Activated naive CD4-positive, alpha-beta T cell treated with Interleukin-2 at 50 U/mL for 16 hours (primary cell): ENCODE data around the gene KCND2.

ENCODE experiments used
- DNase-seq: peaks from one replicate; pipeline ENCODE4 v3.0.0-alpha.2; 2020

KCND2 gene

DNA sequence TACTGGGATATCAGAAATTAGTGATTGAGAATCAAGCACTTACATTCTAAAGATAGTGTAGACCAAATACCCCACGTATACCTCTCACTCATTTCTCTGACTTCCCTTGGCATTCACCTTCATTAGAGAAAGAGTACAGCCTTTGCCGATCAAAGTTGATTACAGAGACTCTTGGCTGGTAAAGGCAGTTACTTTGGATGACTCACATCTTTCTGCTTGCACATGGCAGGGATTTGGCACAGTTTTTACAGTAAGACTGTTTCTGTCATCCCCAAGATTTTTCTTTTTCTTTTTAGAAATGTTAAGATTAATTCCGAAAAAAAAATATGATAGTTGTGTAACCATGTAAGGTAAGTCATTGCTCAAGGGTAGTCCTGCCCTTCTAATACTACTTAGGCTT lies 442.0 kb downstream of the KCND2 start:
- DNase-seq, result no peak

DNA sequence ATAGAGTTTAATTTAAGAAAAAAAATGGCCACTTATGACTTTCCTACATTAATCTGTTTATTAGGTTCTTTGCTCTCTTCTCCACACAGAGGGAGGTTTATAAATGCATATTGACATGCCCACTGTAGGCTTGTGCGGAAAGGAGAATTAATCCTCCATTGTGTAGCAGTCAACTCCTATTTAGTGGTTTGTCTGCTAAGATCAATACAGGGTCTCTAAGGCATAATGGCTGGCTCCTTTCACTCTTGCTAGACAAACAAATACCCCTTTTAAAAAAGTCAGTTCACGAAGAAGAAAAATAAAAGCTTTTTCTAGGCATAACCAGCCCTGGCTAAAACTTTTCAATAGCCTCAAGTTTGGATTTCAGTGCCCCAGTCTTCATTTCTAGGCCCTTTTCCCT lies 443.3 kb downstream of the KCND2 start:
- no peak for DNase-seq

- DNase-seq, result no peak
Observed at GRCh38 chr7:120717166-120717565, 444.2 kb downstream of the KCND2 start.

GRCh38 chr7:120718361-120718760 lies 445.4 kb downstream of the KCND2 start:
- DNase-seq, result no peak

GRCh38 chr7:120720317-120720716 lies 447.3 kb downstream of the KCND2 start:
- DNase-seq, result no peak

DNA sequence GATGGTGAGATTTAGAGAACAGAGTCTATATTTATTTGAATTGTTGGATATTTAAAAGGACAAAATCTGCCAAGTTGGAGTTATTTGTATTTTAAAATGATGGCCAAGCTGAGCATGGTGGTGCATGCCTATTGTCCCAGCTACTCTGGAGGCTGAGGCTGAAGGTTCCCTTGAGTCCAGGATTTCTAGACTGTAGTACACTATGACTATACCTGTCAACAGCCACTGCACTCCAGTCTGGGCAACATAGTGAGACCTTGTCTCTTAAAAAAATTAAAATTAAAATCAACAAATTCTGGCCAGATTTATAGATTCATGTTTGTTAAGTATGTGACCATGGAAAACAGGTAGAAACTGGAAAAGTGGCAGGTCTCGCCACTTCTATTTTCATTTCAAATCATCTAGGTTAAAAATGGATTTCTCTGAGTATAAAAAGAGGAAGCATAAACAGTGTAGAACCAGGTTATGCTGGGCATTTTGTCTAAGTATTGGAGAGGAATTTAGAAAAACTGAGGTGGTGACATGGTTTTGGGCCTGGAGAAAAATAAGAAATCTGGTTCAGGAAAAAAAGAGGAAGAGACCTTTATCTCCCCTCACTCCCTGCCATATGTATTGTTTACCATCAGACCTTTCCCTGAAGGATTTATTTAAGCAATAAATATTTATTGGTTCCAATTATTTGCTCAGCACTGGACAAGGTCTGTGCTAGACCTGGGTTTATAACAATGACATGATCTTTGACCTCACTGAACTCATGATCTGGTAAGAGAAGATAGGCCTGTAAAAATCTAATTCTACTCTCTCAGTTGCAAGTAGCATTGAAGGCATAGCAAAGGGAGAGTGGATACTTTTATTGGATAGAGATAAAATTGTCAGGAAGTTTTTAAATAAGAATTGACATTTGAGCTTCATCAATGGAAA lies 450.8 kb downstream of the KCND2 start:
- DNase-seq, result no peak

DNA sequence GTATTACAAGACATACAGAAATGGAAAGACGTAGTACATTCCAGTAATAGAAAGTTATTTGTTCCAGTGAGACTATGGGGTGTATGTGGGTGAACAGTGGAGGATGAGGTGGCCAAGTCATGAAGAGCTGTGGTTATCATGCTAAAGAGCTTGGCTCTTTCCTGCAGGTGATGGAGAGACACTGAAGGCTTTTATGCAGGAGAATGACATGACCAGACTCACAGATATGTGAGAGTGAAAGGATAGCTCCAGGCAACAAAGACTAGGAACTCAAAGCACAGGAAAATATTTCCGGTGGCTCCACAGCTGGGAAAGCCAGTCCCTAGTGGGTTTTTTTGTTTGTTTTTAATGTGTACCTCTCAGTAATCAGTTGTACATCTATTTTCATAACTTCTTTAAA lies 451.5 kb downstream of the KCND2 start:
- DNase-seq, result no peak

GRCh38 chr7:120724955-120725354 lies 452.0 kb downstream of the KCND2 start:
- DNase-seq, result no peak

DNA sequence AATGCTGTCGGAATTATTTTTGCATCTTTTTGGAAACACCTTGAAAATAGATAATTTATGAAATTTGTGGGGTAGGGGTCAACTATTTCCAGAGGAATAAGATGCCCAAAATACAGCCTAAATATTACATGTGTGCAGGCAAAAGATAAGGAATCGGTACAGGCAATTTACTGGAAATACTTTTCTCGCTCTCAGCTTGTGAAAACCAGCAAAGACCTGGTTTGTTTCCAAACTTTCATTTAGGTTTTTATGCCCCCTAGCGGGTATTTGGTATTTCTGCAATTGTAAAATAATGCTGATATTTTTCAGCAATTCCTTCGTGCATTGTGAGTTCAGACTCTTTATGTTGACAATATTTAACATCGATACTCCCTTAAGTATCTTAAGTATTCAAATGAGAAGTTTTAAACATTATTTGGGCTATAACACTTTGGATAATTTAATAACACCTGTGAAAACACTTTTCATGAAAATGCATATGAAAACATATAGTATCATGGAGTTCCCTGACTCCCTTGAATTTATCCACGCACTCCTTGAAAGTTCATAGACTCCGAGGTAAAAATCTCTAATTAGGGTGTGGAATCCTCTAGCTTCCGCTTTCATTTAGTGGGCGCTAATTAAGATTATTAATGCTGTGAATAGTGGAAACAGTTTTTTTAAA lies 452.5 kb downstream of the KCND2 start:
- DNase-seq, result no peak

GRCh38 chr7:120729245-120729644 lies 456.3 kb downstream of the KCND2 start:
- no peak for DNase-seq

GRCh38 chr7:120731271-120731670 lies 458.3 kb downstream of the KCND2 start:
- DNase-seq, result no peak

DNA sequence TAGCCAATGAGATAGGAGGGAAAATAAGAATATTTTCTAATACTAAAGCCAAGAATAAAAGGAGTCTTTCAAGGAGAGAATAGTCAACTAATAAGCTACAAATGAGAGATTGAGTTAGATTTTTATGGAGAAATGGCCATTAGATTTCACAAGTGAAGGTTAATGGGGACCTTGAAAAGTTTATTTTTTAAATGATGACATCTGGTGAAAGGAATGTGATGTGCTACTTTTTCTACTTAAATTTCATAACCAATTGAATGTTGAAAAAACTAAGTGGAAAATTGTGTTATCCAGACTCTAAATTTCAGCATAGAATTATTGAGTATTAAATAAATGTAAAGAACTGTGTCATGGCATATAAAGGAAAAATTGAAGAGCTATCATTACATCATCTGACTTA lies 459.3 kb downstream of the KCND2 start:
- no peak for DNase-seq

GRCh38 chr7:120733143-120733542 lies 460.2 kb downstream of the KCND2 start:
- no peak for DNase-seq

DNA sequence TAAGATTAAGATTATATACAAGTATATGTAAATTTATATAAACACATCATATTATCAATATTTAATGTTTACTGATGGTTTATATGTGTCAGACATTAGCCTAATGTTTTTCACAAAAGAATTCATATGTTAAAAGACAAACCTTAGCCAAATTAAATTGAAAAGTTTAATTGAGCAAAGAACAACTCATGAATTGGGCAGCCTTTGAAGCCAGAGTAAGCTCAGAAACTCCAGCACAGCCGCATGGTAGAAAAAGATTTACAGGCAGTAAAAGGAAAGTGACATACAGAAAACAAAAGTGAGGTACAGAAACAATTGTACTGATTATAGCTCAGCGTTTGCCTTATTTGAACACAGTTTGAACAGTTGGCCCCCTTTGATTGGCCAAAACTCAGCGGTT lies 460.9 kb downstream of the KCND2 start:
- DNase-seq, result no peak

DNA sequence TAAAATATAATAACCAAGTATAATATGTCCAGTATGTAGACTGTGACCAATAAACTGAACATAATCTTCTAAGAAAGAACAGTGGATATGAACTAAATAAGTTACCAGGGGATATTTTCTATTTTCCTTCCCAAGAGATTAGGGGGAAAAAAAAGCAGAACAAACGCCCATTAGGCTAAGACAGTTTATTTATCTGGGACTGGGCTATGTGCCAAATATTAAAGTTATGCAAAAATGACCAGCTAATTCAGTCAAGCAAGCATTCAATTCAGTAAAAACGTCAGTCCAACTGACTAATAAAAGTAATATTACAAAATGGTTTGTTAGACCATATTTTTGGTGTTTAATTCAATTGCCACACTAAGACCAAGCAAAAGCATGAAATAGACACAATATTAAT lies 462.8 kb downstream of the KCND2 start:
- DNase-seq, result no peak

DNA sequence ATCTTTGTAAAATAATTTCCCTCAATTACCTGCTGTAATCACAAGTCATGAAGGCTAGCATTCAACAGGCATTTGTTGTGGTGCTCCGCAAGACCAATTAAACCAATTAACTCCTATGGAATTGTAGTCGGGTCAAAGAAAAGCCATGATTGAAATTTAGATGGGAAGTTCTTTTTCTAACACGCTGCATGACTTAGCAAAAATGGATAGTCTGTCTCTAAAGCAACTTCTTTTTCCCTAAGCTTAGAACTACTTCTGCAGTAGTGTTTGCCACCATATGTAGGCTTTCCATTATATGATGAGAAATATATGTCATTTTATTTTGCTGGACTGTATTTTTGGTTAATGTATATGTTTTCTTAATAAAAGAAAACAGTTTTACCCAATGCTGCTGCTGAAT lies 465.8 kb downstream of the KCND2 start:
- no peak for DNase-seq

DNA sequence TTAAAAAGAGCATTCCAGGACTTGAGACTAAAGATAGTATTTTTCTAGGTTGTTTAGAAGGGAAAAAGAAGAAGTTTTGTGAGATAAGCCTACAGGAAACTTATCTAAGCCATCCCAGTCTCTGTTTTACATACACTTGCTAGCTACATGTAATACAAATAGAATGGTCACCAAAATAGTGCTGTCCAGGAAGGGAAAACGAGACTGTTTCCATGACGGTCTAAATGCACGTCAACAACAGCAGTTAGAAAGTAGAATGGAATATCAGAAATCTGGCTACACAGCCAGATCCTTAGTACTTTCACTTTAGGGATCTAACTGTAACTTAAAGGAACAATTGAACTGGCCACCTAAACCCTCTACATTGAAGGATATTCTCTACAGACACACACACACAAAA lies 467.4 kb downstream of the KCND2 start:
- DNase-seq, result no peak

DNA sequence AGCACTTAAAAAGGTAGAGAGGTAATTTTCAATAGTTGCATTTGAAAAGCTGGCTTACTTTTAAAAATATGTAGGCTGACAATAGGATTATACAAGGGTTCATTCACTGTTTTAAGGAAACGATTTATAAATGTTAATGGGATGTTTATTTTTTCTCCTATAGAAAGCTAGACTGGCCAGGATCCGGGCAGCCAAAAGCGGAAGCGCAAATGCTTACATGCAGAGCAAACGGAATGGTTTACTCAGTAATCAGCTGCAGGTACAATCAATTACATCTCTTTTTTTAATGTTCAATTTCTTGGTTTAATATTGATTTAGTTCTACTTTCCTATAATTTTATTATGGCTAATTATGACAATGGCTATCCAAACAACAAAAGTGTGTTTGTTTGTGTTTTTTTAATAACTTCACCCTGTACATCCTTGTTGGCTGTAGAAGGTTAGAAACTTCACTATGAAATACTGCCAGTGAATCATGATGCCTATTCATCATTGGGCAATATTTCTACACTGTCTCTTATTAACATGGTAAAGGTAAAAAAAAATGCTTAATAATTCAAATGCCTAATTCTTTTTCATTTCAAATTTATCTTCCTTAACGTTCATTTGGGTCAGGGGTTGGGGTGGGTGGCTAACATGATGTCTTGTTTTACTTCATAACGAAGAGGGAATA lies 468.5 kb downstream of the KCND2 start:
- DNase-seq, result no peak

GRCh38 chr7:120742372-120742771 lies 469.4 kb downstream of the KCND2 start:
- no peak for DNase-seq

- DNase-seq, result no peak
Observed at GRCh38 chr7:120743128-120743527, 470.2 kb downstream of the KCND2 start.

DNA sequence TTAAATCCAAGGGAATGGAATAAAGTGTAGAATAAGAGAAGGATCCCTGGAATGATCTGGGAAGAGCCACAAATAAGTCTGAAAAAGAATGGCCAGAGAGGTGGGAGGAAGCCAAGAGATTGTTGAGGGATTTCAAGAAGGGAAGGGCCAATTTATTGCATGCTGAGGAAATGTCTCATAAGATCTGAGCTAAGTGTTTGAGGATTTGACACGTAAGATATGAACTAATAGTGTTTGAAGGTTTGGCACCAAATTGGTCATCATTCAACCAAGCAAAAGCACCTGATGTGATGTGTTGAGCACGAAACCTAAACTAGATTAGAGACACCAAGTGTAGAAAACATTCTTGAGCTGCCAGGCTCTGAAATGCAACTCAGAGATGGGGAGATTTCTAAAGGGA lies 487.1 kb downstream of the KCND2 start:
- no peak for DNase-seq

GRCh38 chr7:120760851-120761250 lies 487.9 kb downstream of the KCND2 start:
- no peak for DNase-seq

- no peak for DNase-seq
Observed at GRCh38 chr7:120770206-120770605, 497.2 kb downstream of the KCND2 start.

- DNase-seq, result no peak
Observed at GRCh38 chr7:120774481-120774880, 501.5 kb downstream of the KCND2 start.
